Measurements from ENCODE around the gene OTUD6A. TPM values are rescaled to one million over a fixed set of nuclear protein-coding genes. Genes with fewer than 3 reads are reported as not detected.

OTUD6A gene
- total RNA-seq, 1 donor from 2014 or later = not detected

DNA sequence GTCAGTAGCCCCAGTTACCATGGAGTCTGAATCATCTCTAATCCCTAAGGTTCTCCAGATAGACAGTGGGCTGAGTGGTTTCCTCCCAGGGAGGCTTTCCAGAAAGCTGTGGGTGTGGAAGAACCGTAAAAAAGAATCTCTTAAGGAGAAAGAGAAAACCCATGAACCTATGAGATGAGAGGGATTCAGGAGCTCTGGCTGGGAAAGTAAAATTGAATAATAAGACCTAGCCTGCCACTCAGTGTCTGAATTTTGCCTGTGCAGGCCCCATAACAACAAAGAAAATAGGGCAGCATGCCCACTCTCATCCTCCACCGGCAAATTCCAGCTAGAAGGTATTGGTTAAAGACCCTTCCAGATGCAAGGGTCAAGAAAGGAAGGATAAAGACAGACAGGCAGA, 29.5 kb upstream of the OTUD6A start:
- no peaks in the 10 kb centered on the region for H3K4me1 ChIP-seq
- H3K27ac ChIP-seq = no peak overlapping the region
- no peak for DNase-seq
- ATAC-seq = no peak
- no peaks in the 10 kb centered on the region for H3K9me3 ChIP-seq
- intact Hi-C loops (cut with DNase I) = no loop called here
- H3K4me3 ChIP-seq = no peak overlapping the region
- H3K27me3 ChIP-seq (ENCODE audit: low read depth) = no peaks in the 10 kb centered on the region
- TF ChIP-seq, protein P1, sequence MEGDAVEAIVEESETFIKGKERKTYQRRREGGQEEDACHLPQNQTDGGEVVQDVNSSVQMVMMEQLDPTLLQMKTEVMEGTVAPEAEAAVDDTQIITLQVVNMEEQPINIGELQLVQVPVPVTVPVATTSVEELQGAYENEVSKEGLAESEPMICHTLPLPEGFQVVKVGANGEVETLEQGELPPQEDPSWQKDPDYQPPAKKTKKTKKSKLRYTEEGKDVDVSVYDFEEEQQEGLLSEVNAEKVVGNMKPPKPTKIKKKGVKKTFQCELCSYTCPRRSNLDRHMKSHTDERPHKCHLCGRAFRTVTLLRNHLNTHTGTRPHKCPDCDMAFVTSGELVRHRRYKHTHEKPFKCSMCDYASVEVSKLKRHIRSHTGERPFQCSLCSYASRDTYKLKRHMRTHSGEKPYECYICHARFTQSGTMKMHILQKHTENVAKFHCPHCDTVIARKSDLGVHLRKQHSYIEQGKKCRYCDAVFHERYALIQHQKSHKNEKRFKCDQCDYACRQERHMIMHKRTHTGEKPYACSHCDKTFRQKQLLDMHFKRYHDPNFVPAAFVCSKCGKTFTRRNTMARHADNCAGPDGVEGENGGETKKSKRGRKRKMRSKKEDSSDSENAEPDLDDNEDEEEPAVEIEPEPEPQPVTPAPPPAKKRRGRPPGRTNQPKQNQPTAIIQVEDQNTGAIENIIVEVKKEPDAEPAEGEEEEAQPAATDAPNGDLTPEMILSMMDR (IDR thresholded peaks at IDR 0.05) = no peak
- no peaks in the 10 kb centered on the region for H3K36me3 ChIP-seq

DNA sequence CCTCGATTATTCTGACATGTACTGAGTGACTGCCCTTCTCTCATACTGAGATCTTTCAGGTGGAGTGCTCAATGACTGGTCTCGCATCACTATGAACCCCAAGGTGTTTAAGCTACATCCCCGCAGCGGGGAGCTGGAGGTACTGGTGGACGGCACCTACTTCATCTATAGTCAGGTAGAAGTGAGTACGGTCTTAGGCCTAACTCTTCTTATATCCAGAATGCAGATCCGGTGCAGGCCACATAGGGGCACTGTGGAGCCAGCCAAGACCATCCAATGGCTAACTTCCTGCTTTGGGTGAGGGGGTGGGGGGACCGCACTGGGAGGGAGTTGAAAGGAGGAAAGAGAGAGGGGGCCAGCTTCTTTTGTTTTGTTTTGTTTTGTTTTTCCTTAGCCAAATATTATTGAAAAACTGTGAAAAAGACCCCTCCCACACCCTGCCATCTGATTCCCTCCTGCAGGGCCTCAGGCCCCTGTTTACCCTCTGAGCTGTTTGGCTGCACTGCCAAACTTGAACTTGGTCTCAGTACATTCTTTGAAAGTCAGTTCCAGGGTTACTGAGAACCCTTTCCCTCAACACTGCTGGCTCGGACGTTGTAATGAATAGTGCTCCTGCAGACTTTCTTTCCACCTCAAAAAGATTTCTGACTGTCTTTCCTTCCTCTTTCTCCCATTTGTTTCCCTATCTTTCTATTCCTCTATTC, 28.8 kb upstream of the OTUD6A start:
- intact Hi-C loops (cut with DNase I) = no loop called here
- ATAC-seq (peak; percentile 45 to 49), DNase-seq (no peak)
- H3K27me3 ChIP-seq (ENCODE audit: low read depth) = no peaks in the 10 kb centered on the region
- no peak overlapping the region for H3K4me3 ChIP-seq
- no peaks in the 10 kb centered on the region for H3K36me3 ChIP-seq
- H3K27ac ChIP-seq = no peak overlapping the region
- TF ChIP-seq, protein P1 (IDR thresholded peaks at IDR 0.05) = peak; percentile 37
- no peaks in the 10 kb centered on the region for H3K4me1 ChIP-seq
- H3K9me3 ChIP-seq = no peaks in the 10 kb centered on the region

DNA sequence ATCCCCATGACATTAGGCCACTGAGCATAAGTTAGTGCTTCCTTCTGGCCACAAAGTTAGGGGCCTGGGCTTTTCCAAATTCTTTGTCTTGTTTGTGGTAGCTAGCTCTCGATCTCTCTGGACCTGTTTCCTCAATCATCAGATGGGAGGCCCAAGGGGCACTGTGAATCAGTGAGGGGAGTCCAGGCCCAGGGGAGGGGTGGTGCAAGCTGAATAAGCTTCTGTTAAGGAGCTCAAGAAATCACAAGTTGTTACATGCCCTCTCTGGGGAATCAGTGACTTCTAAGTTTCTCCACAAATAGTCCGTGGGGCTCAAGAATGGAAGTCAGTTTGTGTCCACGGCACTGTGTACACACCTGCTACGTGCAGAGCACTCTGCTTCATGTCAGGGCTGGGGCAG, 27.6 kb upstream of the OTUD6A start:
- ATAC-seq (no peak), DNase-seq (no peak)
- no peak overlapping the region for H3K27ac ChIP-seq
- H3K36me3 ChIP-seq = no peaks in the 10 kb centered on the region
- H3K9me3 ChIP-seq = no peaks in the 10 kb centered on the region
- H3K4me3 ChIP-seq = no peak overlapping the region
- TF ChIP-seq, protein P1 (IDR thresholded peaks at IDR 0.05) = no peak
- H3K27me3 ChIP-seq (ENCODE audit: low read depth) = no peaks in the 10 kb centered on the region
- no peaks in the 10 kb centered on the region for H3K4me1 ChIP-seq
- intact Hi-C loops (cut with DNase I) = no loop called here

DNA sequence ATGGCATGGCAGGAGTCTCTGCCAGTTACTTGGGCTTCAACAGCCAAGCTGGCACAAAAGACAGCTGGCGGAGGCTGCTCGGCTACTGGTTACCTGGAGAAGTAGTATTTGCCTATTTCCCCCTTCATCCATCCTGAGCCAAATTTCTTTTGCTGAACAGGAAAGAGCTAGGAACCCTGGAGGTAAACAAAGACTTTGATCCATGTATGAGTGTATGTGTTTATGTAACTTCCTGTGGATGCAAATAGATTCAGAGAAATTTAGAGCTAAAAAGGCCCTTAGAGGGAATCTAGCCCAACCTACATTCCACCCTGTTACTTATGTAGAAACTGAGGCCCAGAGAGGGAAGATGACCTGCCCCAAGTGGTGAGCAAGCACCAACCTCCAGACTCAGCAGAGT, 23.7 kb upstream of the OTUD6A start:
- Histone ChIP-seq H3K27me3 (ENCODE audit: low read depth) (no peaks in the 10 kb centered on the region), H3K27ac (no peak overlapping the region), H3K4me3 (no peak overlapping the region), H3K36me3 (no peaks in the 10 kb centered on the region), H3K4me1 (no peaks in the 10 kb centered on the region), H3K9me3 (no peaks in the 10 kb centered on the region)
- TF ChIP-seq, protein P1 (IDR thresholded peaks at IDR 0.05) = no peak
- DNase-seq = no peak
- intact Hi-C loops (cut with DNase I) = no loop called here
- ATAC-seq = no peak

DNA sequence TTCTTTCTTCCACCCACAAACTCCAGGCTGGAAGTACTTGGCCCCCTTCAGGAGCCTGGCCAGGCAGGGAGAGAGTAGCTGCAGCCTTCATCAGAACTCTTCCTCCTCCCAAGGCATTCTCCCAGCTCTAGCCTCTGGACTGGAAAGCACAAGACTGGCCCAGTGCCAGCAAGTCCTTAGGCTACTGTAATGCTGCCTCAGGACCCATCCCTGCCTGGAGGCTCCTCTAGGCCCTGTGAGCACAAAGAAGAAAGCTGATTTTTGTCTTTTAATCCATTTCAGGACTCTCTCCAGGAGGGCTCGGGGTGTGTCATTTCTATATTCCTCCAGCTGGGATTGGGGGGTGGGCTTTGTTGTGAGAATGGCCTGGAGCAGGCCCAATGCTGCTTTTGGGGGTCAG, 23.3 kb upstream of the OTUD6A start:
- no peak overlapping the region for H3K27ac ChIP-seq
- DNase-seq (no peak), ATAC-seq (no peak)
- H3K4me1 ChIP-seq = no peaks in the 10 kb centered on the region
- H3K36me3 ChIP-seq = no peaks in the 10 kb centered on the region
- intact Hi-C loops (cut with DNase I) = no loop called here
- H3K4me3 ChIP-seq = no peak overlapping the region
- H3K27me3 ChIP-seq (ENCODE audit: low read depth) = no peaks in the 10 kb centered on the region
- H3K9me3 ChIP-seq = no peaks in the 10 kb centered on the region
- TF ChIP-seq, protein P1 (IDR thresholded peaks at IDR 0.05) = no peak
